Natural killer cell treated with Interleukin-12 subunit alpha and Interleukin-12 subunit beta and Interleukin-15 and Interleukin-18, amount 100 ng/mL, for 72 hours (primary cell): Measurements from ENCODE around the gene TPD52L1. TPM values are rescaled to one million over a fixed set of nuclear protein-coding genes. Genes with fewer than 3 reads are reported as not detected.

Experiments
- ATAC-seq, 2 donors: fragments of 150-1000 bp; cut with Tn5 transposase in 1 of 2; sonication (Bioruptor Pico), chemical (Tn5 transposase) in 1 of 2; 2 replicates each; pipeline ENCODE4 v1.10.0; 2021
- DNase-seq: peaks from one replicate; pipeline ENCODE4 v3.0.0; 2022; ENCODE audit warnings: low spot score
- H3K27ac Mint-ChIP-seq, 2 donors: 1 replicate in 1 of 2; 2 replicates in 1 of 2; pipeline ENCODE4 v1.8.0; 2022; ENCODE audit warnings: mixed read lengths in 2 of 2, mild to moderate bottlenecking in 1 of 2, moderate library complexity in 1 of 2
- H3K27me3 Mint-ChIP-seq, 2 donors: 1 replicate in 1 of 2; 2 replicates in 1 of 2; pipeline ENCODE4 v1.8.0; 2022; ENCODE audit warnings: mixed read lengths in 2 of 2
- H3K36me3 Mint-ChIP-seq: one replicate; pipeline ENCODE4 v1.8.0; 2022; ENCODE audit warnings: mixed read lengths
- H3K4me1 Mint-ChIP-seq, 2 donors: 1 replicate in 1 of 2; 2 replicates in 1 of 2; pipeline ENCODE4 v1.8.0; 2022; ENCODE audit warnings: low read depth in 2 of 2, mixed read lengths in 2 of 2, mild to moderate bottlenecking in 1 of 2
- H3K4me3 Mint-ChIP-seq: one replicate; pipeline ENCODE4 v1.8.0; 2022; ENCODE audit warnings: mixed read lengths
- H3K9me3 Mint-ChIP-seq: 2 replicates; pipeline ENCODE4 v1.8.0; 2022; ENCODE audit warnings: mixed read lengths
- total RNA-seq, 2 donors: library from RNA; stranded (reverse); gene quantifications; one replicate each; pipeline ENCODE4 v1.2.3, GENCODE V29; 2022

The TPD52L1 gene, protein sequence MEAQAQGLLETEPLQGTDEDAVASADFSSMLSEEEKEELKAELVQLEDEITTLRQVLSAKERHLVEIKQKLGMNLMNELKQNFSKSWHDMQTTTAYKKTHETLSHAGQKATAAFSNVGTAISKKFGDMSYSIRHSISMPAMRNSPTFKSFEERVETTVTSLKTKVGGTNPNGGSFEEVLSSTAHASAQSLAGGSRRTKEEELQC
- total RNA-seq: not detected

DNA sequence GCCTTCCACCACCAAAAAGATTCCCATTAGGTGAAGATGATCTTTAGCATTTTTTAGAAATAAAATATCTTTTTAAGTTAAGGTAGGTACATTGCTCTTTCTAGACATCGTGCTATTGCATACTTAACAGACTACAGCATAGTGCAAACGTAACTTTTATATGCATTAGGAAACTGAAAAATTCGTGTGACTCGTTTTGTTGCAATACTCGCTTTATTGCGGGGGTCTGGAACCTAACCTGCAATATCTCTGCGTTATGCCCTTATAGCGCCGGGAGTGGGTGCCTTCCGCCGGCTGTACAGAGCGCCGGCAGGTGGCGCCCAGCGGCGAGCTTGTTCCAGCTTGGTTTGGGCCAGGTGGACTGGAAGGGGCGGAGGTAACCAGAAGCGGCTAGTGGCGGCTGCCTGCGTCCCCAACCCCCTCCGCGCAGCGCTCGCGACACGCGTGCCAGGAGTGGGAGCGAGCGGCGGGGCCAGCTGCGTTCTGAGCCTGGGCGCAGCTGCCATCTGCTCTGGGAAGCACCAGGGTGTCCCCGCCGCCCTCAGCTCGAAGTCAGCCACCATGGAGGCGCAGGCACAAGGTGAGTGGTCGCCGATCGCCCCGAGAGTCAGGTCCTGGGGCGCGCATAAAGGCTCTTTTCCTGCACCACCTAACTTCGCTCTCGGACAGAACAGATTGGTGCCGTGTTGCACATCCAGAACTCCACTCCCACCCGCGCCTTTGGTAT lies at the start of gene TPD52L1:
Gene TPD52L1, plus strand, starts transcription at position 383 of the 727 bp plus-strand sequence. Its CDS starts 179 bp downstream, at position 562.
- no peak within 1 kb of the TSS for H3K27ac Mint-ChIP-seq
- peaks cover 23 to 39% of the 10 kb centered on the region in 2 donors for H3K27me3 Mint-ChIP-seq
- DNase-seq (peak; percentile 77), ATAC-seq (peak; percentile 86 to 92)
- H3K4me1 Mint-ChIP-seq: no peaks in the 10 kb centered on the region
- peak within 1 kb of the TSS; percentile 65 for H3K4me3 Mint-ChIP-seq
- no peaks in the 10 kb centered on the region for H3K9me3 Mint-ChIP-seq
- no peaks in the 10 kb centered on the region for H3K36me3 Mint-ChIP-seq

DNA sequence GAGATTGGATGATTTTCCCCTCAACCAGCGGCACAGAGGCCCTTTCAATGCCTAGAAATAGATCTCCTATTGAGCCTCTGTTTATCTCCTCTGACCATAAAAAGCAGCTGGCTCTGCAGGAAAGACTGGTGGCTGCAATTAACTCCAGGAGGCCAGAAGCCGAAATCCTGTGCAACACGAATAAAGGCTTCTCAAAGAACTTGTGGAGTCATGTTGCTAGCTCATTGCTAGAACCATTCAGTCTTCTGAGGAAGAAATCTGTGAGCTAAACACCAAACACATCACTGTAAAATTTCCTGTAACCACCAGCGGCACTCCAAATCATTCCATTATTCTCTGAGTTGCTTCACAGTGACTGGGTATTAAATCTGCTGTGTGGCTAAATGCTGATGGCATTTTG lies 49.1 kb upstream of the TPD52L1 start:
- peaks cover 0 to 12% of the 10 kb centered on the region in 2 donors for H3K27me3 Mint-ChIP-seq

DNA sequence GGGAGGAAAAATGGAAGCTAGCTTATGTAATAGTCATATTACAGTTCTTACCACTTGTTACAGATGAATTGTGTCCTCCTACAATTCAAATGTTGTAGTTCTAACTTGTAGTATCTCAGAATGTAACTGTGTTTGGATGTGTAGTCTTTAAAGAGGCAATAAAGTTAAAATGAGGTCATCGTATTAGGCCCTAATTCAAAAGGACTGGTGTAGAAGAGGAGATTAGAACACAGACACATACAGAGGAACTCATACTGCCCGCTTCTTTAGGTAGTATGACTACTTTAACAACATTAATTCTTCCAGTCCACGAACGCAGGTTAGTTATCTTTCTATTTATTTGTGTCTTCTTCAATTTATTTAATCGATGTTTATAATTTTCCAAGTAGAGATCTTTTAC lies 46.5 kb upstream of the TPD52L1 start:
- peaks cover 28% of the 10 kb centered on the region for H3K36me3 Mint-ChIP-seq
- H3K4me3 Mint-ChIP-seq: no peak overlapping the region
- H3K9me3 Mint-ChIP-seq: peaks cover 14% of the 10 kb centered on the region
- DNase-seq (no peak), ATAC-seq (no peak)
- H3K4me1 Mint-ChIP-seq: no peaks in the 10 kb centered on the region
- no peak overlapping the region for H3K27ac Mint-ChIP-seq
- H3K27me3 Mint-ChIP-seq: no peaks in the 10 kb centered on the region

More for the DNA sequence above, 49.1 kb upstream of the TPD52L1 start:
- Mint-ChIP-seq H3K4me3 (no peak overlapping the region), H3K9me3 (no peaks in the 10 kb centered on the region), H3K36me3 (peaks cover 3% of the 10 kb centered on the region), H3K4me1 (no peaks in the 10 kb centered on the region), H3K27ac (no peak overlapping the region)
- no peak for DNase-seq
- no peak for ATAC-seq

DNA sequence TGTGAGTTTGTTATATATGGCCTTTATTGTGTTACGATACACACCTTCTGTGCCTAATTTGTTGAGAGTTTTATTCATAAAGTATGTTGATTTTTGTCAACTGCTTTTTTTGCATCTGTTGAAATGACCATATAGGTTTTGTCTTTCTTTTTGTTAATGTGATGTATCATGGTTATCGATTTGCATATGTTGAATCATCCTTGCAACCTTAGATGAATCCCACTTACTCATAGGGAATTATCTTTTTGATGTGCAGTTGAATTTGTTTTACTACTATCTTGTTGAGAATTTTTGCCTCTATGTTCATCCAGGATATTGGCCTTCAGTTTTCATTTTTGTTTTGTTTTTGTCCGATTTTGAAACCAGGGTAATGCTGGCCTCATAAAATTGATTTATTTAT lies 45.7 kb upstream of the TPD52L1 start:
- DNase-seq (no peak), ATAC-seq (no peak)
- no peaks in the 10 kb centered on the region for H3K27me3 Mint-ChIP-seq
- H3K4me1 Mint-ChIP-seq: no peaks in the 10 kb centered on the region
- H3K27ac Mint-ChIP-seq: no peak overlapping the region
- peaks cover 33% of the 10 kb centered on the region for H3K36me3 Mint-ChIP-seq
- no peak overlapping the region for H3K4me3 Mint-ChIP-seq
- peaks cover 18% of the 10 kb centered on the region for H3K9me3 Mint-ChIP-seq

DNA sequence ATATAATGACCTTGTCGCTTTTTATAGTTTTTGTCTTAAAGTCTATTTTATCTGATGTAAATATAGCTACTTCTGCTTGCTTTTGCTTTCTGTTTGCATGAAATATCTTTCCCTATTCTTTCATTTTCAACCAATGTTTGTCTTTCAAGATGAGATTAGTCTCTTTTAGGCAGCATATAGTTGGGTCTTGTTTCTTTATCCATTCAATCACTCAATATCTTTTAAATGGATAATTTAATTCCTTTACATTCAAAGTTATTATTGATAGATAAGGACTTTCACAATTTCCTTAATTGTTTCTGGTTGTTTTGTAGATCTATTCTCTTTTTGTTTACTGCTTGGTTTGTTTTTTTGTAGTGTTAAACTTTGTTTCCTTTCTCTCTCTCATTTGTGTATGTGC lies 43.5 kb upstream of the TPD52L1 start:
- Mint-ChIP-seq H3K27ac (no peak overlapping the region), H3K4me3 (no peak overlapping the region), H3K9me3 (peaks cover 18% of the 10 kb centered on the region), H3K4me1 (no peaks in the 10 kb centered on the region), H3K36me3 (peaks cover 33% of the 10 kb centered on the region), H3K27me3 (no peaks in the 10 kb centered on the region)
- ATAC-seq (no peak), DNase-seq (no peak)

DNA sequence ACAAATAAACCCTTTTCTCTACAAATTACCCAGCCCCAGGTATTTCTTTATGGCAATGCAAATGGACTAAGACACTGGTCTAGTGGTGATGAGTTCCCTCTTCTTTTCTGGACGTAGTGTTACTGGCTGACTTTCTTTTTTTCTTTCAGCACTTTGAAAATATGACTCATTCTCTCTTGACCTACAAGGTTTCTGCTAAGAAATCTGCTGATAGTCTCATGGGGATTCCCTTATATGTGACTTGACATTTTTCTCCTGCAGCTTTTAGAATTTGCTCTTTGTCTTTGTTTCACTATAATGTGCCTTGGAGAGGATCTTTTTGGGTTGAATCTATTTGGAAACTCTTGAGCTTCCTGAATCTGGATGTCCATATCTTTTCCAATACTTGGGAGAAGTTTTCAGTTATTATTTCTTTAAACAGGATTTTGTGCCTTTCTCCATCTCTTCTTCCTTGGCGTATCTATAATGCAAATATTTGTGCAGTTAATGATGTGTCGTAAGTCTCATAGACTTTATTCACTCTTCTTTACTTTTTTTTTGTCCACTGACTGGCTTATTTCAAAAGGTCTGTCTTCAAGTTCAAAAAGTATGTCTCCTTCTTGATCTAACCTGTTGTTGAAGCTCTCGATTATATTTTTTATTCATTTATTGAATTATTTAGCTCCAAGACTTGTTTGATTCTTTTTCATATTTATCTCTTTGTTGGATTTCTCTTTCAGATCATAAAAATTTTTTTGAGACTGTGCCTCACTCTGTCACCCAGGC lies 42.2 kb upstream of the TPD52L1 start:
- H3K4me1 Mint-ChIP-seq: no peaks in the 10 kb centered on the region
- H3K4me3 Mint-ChIP-seq: no peak overlapping the region
- no peaks in the 10 kb centered on the region for H3K27me3 Mint-ChIP-seq
- ATAC-seq (no peak), DNase-seq (no peak)
- no peak overlapping the region for H3K27ac Mint-ChIP-seq
- peaks cover 33% of the 10 kb centered on the region for H3K36me3 Mint-ChIP-seq
- peaks cover 18% of the 10 kb centered on the region for H3K9me3 Mint-ChIP-seq

DNA sequence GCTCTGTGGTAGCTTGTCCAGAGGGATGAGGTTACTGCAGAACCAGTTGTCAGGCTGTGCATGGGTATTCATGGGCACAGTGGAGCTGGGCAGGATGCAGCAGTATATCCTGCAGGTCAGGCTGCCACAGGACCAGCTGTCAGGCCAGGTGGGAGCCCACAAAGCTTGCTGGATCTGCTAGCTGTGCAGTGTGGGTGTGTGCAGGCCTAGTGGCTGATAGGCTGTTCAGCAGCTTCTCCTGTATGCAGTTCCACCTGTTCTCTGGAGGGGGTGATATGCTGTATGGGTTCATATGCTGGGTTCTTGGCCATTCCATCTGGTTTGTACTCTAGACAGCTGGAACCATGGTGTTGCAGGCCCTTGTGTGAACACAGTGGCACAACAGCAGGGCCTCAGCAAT lies 40.6 kb upstream of the TPD52L1 start:
- no peak overlapping the region for H3K4me3 Mint-ChIP-seq
- ATAC-seq (peak in 1 of 2 donors; percentile 13), DNase-seq (no peak)
- no peak overlapping the region for H3K27ac Mint-ChIP-seq
- H3K27me3 Mint-ChIP-seq: no peaks in the 10 kb centered on the region
- H3K36me3 Mint-ChIP-seq: peaks cover 33% of the 10 kb centered on the region
- H3K4me1 Mint-ChIP-seq: no peaks in the 10 kb centered on the region
- peaks cover 18% of the 10 kb centered on the region for H3K9me3 Mint-ChIP-seq

DNA sequence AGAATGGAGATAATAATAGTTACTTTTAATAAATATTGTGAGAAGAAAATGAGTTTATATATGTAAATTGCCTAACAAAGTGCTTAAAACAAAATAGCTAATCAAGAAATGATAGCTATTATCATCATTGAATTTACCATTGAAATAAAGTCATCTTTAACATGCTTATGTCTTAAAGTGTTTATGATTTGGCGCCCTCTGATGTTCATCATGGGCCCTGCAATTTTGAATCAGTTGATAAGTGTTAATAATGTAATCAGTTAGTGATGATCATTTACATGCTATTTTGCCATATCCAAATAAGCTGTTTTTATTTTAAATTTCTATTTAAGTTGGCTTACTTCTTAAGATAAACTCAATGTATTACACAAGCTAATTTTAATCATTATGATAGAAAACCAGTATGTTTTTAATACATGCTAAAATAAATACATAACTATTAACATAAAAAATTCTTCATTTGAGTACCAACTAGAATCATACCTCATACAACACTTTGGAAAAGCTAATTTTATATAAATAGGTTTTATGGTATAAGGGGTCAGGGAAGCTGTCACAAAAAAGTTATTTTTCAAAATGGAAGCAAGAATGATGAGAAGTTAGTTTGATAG lies 39.2 kb upstream of the TPD52L1 start:
- ATAC-seq (no peak), DNase-seq (peak; percentile 66)
- Mint-ChIP-seq H3K27ac (no peak overlapping the region), H3K27me3 (no peaks in the 10 kb centered on the region), H3K36me3 (peaks cover 31% of the 10 kb centered on the region), H3K9me3 (peaks cover 18% of the 10 kb centered on the region), H3K4me1 (no peaks in the 10 kb centered on the region), H3K4me3 (no peak overlapping the region)

DNA sequence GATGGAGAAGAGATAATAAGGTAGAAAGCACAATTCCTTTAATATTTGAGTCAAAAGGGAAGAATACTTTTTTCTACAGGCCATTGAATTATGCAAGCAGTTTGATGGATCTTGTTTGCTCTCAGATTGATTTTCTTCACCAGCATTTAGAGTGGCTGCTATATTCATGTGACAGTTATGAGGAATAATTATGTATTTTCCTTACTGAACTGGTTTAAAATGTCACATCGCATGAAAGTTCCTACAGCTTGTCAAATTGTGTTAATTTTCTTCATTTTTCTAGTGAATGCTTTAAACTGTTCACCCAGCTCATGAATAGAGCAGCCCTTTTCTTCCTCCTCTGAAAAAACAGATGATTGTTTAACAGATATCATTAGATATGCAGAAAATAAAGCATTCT lies 37.4 kb upstream of the TPD52L1 start:
- no peaks in the 10 kb centered on the region for H3K4me1 Mint-ChIP-seq
- H3K36me3 Mint-ChIP-seq: peaks cover 14% of the 10 kb centered on the region
- DNase-seq (no peak), ATAC-seq (no peak)
- H3K9me3 Mint-ChIP-seq: peaks cover 8% of the 10 kb centered on the region
- H3K4me3 Mint-ChIP-seq: no peak overlapping the region
- H3K27me3 Mint-ChIP-seq: peaks cover 0 to 6% of the 10 kb centered on the region in 2 donors
- H3K27ac Mint-ChIP-seq: no peak overlapping the region

DNA sequence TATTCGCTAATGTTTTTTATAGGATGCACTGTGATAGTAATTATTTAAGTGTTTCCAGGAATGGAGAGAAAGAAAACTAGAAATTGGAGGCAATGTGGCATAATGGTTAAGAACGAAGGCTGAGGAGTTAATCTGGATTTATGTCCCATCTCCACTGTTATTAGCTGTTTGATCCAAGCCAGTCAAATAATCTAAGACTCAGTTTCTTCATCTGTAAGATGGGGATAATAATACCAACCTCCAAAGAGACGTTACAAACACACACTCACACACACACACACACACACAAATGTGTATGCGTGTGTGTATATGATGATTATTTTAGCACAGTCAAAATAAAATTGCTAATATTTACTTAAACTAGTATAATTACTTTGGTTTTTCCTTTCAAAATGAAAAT lies 36.9 kb upstream of the TPD52L1 start:
- H3K4me1 Mint-ChIP-seq: no peaks in the 10 kb centered on the region
- H3K36me3 Mint-ChIP-seq: peaks cover 9% of the 10 kb centered on the region
- no peak overlapping the region for H3K27ac Mint-ChIP-seq
- ATAC-seq: no peak
- H3K4me3 Mint-ChIP-seq: no peak overlapping the region
- peaks cover 4% of the 10 kb centered on the region for H3K9me3 Mint-ChIP-seq
- H3K27me3 Mint-ChIP-seq: peaks cover 0 to 11% of the 10 kb centered on the region in 2 donors
- no peak for DNase-seq

DNA sequence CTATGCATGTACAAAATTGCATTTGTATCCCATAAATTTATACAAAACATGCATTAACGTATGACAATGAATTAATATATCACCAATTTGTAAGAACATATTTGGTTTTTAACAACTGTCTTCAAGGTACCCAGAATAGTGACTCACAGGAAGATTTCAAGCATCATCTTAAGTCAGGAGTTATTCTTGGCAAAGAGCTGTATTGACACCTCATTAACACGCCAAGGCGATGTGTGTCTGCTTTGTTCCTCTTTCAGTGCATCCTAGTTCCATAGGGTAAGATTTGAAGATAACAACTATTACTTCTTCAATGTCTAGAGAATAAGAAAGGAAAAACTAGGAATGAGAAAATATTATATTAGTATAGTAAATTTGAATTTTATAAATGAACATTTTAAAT lies 35.8 kb upstream of the TPD52L1 start:
- DNase-seq: no peak
- Mint-ChIP-seq H3K27ac (no peak overlapping the region), H3K4me3 (no peak overlapping the region), H3K36me3 (no peaks in the 10 kb centered on the region), H3K27me3 (peaks cover 0 to 15% of the 10 kb centered on the region in 2 donors), H3K4me1 (no peaks in the 10 kb centered on the region), H3K9me3 (no peaks in the 10 kb centered on the region)
- no peak for ATAC-seq

DNA sequence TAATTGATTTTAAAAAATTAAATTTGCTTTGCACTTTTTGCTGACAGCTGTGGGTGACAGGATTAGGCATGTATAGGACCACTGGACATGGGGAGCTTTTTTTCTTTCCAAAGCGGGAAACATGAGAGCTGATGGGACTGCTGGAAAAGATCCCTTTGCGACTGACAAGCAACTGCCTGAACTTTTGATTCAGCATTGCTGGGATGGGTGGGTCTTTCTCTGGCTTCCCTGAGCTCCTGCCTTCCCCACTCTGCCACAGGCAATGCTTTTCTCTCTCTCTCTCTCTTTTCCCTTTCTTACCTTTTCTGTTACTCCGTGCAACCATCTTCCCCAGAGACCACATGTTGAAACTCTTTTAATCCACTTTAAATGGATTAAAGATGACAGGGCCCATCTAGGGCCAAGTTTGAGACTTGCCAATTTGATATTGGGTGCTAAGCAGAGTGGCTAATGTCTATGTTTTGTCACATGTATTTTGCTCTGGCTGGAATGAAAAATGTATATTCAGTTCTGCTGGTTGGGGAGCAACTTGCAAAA lies 33.5 kb upstream of the TPD52L1 start:
- Mint-ChIP-seq H3K9me3 (no peaks in the 10 kb centered on the region), H3K27ac (no peak overlapping the region), H3K4me1 (no peaks in the 10 kb centered on the region), H3K4me3 (no peak overlapping the region), H3K27me3 (peaks cover 0 to 24% of the 10 kb centered on the region in 2 donors), H3K36me3 (no peaks in the 10 kb centered on the region)
- DNase-seq (no peak), ATAC-seq (no peak)

DNA sequence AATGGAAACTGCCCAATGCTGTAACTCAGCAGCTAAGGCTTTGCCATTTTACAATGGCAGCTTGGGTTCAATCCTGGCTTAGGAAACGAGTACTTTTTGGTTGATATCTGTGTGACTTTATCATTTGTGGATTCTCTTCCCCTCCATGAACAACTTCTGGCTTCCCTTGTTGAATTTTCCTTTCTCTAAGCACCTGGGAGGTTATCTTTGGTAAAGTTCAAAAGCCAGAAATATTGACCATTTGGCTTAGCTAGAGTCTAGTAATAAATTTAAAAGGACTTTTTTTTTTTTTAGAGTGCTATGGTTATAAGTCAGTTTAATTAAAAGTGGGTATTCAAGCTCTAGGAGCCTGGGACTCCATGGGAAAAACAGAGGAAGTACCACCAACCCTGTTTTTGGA lies 31.7 kb upstream of the TPD52L1 start:
- peaks cover 0 to 24% of the 10 kb centered on the region in 2 donors for H3K27me3 Mint-ChIP-seq
- H3K4me1 Mint-ChIP-seq: no peaks in the 10 kb centered on the region
- H3K4me3 Mint-ChIP-seq: no peak overlapping the region
- H3K9me3 Mint-ChIP-seq: no peaks in the 10 kb centered on the region
- no peak for ATAC-seq
- no peaks in the 10 kb centered on the region for H3K36me3 Mint-ChIP-seq
- no peak for DNase-seq
- no peak overlapping the region for H3K27ac Mint-ChIP-seq
